ENCODE results near the gene POLA2. TPM values are rescaled to one million over a fixed set of nuclear protein-coding genes. Genes with fewer than 3 reads are reported as not detected.
"Not testable (repeated sequence)": the region's sequence is repeated elsewhere in the genome, so short reads cannot be mapped to it uniquely, and the experiment has no call there.

POLA2 gene
- total RNA-seq, 2 experiments from 2014 or later = 55.2 to 63.8 TPM

DNA sequence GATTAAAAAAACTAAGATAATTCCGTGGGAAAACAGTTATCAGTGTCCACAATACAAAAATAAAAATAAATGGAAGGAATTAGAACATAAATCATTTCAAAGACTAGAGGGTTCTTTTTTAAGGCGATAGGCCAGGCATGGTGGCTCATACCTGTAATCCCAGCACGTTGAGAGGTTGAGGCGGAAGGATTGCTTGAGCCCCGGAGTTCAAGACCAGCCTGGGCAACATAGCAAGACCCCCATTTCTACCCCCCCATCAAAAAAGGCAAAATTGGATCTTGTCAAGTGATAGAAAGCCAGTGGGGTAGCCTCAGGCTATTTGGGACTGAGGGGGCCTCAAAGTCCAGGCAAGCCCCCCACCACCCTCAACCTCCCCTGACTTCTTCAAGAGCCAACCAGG, 20.6 kb upstream of the POLA2 start:
- no peaks in the 10 kb centered on the region for H3K27me3 Mint-ChIP-seq
- intact Hi-C loops (cut with micrococcal nuclease) = no loop called here
- ChIA-PET POLR2A (no interaction called here), CTCF (no interaction called here)
- H3K4me3 Mint-ChIP-seq = no peak overlapping the region
- ATAC-seq (no peak), DNase-seq (no peak)
- no peaks in the 10 kb centered on the region for H3K36me3 Mint-ChIP-seq (ENCODE audit: low read depth)
- TF ChIP-seq, protein P1, sequence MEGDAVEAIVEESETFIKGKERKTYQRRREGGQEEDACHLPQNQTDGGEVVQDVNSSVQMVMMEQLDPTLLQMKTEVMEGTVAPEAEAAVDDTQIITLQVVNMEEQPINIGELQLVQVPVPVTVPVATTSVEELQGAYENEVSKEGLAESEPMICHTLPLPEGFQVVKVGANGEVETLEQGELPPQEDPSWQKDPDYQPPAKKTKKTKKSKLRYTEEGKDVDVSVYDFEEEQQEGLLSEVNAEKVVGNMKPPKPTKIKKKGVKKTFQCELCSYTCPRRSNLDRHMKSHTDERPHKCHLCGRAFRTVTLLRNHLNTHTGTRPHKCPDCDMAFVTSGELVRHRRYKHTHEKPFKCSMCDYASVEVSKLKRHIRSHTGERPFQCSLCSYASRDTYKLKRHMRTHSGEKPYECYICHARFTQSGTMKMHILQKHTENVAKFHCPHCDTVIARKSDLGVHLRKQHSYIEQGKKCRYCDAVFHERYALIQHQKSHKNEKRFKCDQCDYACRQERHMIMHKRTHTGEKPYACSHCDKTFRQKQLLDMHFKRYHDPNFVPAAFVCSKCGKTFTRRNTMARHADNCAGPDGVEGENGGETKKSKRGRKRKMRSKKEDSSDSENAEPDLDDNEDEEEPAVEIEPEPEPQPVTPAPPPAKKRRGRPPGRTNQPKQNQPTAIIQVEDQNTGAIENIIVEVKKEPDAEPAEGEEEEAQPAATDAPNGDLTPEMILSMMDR (IDR thresholded peaks at IDR 0.05) = no peak
- no peaks in the 10 kb centered on the region for H3K4me1 Mint-ChIP-seq (ENCODE audit: low read depth)
- no peak overlapping the region for H3K27ac Mint-ChIP-seq
- peaks cover 5% of the 10 kb centered on the region for H3K9me3 Mint-ChIP-seq

DNA sequence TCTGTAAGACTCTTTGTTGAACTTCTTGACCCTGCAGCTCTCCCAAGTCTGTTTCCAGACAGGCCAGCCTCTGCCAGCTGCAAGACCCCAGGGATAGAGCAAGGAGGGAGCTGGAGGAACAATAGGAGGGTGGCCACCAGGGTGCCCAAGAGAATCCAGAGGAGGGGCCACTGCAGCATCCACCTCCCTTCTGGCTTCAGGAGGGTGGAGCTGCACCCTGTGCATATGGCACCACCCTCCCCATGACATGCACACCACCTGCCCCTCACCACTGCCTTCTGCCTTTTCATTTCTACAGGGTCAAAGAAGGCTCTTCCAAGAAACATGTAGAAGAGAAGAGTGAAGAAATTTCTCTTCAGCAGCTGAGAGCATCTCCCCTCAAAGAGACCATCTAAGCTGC, 20.1 kb upstream of the POLA2 start:
- no peak for DNase-seq
- H3K9me3 Mint-ChIP-seq = peaks cover 5% of the 10 kb centered on the region
- intact Hi-C loops (cut with micrococcal nuclease) = no loop called here
- H3K36me3 Mint-ChIP-seq (ENCODE audit: low read depth) = no peaks in the 10 kb centered on the region
- CTCF ChIA-PET = no interaction called here
- H3K27me3 Mint-ChIP-seq = no peaks in the 10 kb centered on the region
- H3K4me1 Mint-ChIP-seq (ENCODE audit: low read depth) = no peaks in the 10 kb centered on the region
- no peak overlapping the region for H3K4me3 Mint-ChIP-seq
- POLR2A ChIA-PET = interaction anchor here (0.6 kb wide), 1 partner anchor 11 kb away, joined by 3 read pairs; no protein-coding TSS in a partner anchor
- no peak overlapping the region for H3K27ac Mint-ChIP-seq
- TF ChIP-seq, protein P1 (IDR thresholded peaks at IDR 0.05) = no peak
- no peak for ATAC-seq

DNA sequence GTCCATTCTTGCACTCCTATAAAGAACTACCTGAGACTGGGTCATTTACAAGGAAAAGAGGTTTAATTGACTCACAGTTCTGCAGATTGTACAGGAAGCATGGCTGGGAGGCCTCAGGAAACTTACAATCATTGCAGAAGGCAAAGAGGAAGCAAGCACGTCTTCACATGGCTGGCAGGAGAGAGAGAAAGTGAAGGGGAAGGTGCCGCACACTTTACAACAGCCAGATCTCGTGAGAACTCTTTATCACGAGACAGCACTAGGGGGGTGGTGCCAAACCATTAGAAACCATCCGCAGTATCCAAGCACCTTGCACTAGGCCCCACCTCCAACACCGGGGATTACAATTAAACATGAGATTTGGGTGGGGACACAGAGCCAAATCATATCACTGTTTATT, 19.4 kb upstream of the POLA2 start:
- CTCF ChIA-PET = interaction anchor here (1.2 kb wide), 1 partner anchor 9 kb away, joined by 3 read pairs; no protein-coding TSS in a partner anchor
- intact Hi-C loops (cut with micrococcal nuclease) = no loop called here
- no peak for ATAC-seq

DNA sequence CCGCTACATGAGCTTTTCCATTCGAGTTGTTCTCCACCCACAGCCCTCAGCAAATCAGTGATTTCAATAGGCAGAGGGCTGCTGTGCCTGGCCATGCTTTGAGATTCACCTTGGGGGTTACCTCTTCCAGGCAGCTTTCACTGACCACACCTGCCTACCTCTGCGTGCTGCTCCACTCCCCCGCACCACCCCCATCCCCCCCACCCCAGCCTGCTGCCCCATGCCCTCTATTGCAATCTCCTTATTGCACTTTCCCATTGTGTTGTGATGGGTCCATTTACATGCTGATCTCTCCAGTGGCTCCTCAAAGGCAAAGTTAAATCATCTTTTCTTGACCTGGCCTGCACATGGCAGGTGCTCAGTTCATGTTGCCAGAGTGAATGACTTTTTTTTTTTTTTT, 18.0 kb upstream of the POLA2 start:
- H3K36me3 Mint-ChIP-seq (ENCODE audit: low read depth) = no peaks in the 10 kb centered on the region
- ChIA-PET CTCF (interaction anchor here (0.7 to 1.7 kb wide), 3 partner anchors 64 to 123 kb away, joined by 3 to 10 read pairs (median 4); no protein-coding TSS in a partner anchor), POLR2A (no interaction called here)
- no peak overlapping the region for H3K4me3 Mint-ChIP-seq
- DNase-seq (no peak), ATAC-seq (no peak)
- TF ChIP-seq, protein P1 (IDR thresholded peaks at IDR 0.05) = no peak
- peaks cover 5% of the 10 kb centered on the region for H3K9me3 Mint-ChIP-seq
- H3K27ac Mint-ChIP-seq = no peak overlapping the region
- intact Hi-C loops (cut with micrococcal nuclease) = no loop called here
- no peaks in the 10 kb centered on the region for H3K4me1 Mint-ChIP-seq (ENCODE audit: low read depth)
- H3K27me3 Mint-ChIP-seq = no peaks in the 10 kb centered on the region

More for the DNA sequence above, 19.4 kb upstream of the POLA2 start:
- no peak overlapping the region for H3K27ac Mint-ChIP-seq
- no peak overlapping the region for H3K4me3 Mint-ChIP-seq
- POLR2A ChIA-PET = interaction anchor here (0.6 kb wide), 1 partner anchor 11 kb away, joined by 3 read pairs; no protein-coding TSS in a partner anchor
- TF ChIP-seq, protein P1 (IDR thresholded peaks at IDR 0.05) = no peak
- H3K36me3 Mint-ChIP-seq (ENCODE audit: low read depth) = no peaks in the 10 kb centered on the region
- DNase-seq = no peak
- no peaks in the 10 kb centered on the region for H3K4me1 Mint-ChIP-seq (ENCODE audit: low read depth)
- H3K9me3 Mint-ChIP-seq = peaks cover 5% of the 10 kb centered on the region
- no peaks in the 10 kb centered on the region for H3K27me3 Mint-ChIP-seq

DNA sequence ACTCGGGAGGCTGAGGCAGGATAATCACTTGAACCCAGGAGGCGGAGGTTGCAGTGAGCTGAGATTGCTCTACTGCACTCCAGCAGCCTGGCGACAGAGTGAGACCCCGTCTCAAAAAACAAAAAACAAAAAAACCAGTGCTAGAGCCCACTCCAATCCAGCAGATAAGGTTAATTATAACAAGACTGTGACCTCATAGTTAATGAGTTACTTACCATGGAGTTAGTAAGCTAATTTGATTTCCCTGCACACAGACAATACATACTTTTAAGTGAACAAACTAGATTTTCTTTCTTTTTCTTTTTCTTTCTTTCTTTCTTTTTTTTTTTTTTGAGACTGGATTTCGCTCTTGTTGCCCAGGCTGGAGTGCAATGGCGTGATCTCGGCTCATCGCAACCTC, 16.7 kb upstream of the POLA2 start:
- H3K4me1 Mint-ChIP-seq (ENCODE audit: low read depth); H3K9me3 Mint-ChIP-seq; H3K27me3 Mint-ChIP-seq; intact Hi-C loops (cut with micrococcal nuclease); H3K36me3 Mint-ChIP-seq (ENCODE audit: low read depth); H3K4me3 Mint-ChIP-seq; H3K27ac Mint-ChIP-seq; ATAC-seq; POLR2A ChIA-PET; DNase-seq: not testable (repeated sequence)
- CTCF ChIA-PET = interaction anchor here (0.9 to 6.4 kb wide), 4 partner anchors 20 to 71 kb away, joined by 3 to 34 read pairs (median 3); partner anchors contain the start of gene CDC42EP2
